GM21717 (cell line): ENCODE data around the gene MAMDC2.
"Not testable (repeated sequence)": the region's sequence is repeated elsewhere in the genome, so short reads cannot be mapped to it uniquely, and the experiment has no call there.

Experiments
- ATAC-seq: cut with Tn5 transposase; IDR thresholded peaks from one replicate; pipeline ENCODE4 v1.9.1; 2021; ENCODE audit warnings: mild to moderate bottlenecking, moderate library complexity; ENCODE audit not compliant: unreplicated experiment

MAMDC2 gene

DNA sequence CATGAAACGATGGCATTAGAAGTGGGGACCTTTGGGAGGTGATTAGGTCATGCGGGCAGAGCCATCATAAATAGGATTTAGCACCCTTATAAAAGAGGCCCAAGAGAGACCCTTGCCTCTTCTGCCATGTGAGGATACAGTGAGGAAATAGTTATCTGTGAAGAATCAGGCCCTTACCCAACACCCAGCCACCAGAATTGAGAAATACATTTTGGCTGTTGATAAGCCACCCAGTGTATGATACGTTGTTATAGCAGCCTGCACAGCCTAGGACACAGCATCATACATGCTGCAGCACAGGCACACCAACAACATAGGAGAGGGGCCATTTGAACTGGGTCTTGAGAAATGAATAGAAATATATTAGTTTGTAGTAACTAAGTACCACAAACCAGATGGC, 8.0 kb upstream of the MAMDC2 start:
- ATAC-seq, result no peak

DNA sequence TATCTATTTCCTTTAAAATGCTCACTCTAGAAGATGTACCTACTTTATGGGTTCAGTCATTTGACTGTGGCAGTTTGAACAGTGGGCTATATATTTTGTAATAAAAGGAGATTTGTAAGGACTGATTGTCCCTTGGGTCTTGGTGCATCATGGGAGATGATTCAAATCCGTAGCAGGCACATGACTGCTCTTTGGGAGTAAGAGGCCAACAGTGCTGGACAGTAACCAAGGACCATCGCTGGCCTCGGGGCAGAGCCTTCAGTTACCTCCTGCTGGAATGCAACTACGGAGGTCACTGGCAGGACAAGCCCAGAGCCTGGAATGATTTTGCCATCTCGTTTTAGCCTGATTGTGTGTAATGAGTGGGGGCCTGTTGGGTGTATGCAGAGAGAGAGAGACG, 7.0 kb upstream of the MAMDC2 start:
- no peak for ATAC-seq

DNA sequence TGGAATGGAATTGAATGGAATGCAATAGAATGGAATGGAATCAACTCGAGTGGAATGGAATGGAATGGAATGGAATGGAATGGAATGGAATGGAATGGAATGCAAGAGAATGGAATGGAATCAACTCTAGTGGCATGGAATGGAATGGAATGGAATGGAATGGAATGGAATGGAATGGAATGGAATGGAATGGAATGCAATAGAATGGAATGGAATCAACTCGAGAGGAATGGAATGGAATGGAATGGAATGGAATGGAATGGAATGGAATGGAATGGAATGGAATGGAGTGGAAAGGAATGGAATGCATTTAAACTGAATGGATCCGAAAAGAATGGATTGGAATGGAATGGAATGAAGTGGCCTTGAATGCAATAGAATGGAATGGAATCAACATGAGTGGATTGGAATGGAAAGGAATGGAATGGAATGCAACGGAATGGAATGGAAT, 5.5 kb upstream of the MAMDC2 start:
- ATAC-seq, result not testable (repeated sequence)

DNA sequence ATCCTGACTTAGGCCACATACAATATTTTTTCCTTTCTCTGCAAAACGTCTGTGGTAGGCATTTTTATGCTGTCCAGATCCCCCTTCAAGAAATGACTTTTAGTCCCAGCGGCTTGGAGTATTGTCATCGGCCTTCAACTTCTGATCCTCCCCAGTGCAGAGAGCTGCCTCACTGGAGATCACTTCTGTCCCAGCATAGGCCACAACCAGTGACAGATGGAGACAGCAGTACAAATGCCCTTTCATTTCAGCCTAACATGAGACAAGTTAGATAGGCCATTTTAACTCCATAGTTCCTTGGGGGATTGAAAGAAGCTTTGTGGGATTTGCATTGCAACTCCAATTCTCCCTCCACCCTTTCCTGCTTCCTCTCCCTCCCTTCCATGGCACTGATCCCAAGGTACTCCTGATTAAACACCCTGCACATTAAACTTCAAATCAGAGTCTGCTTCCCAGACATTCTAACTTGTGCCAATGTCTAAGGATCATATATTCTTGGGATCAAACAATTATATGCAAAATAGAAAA, 3.2 kb upstream of the MAMDC2 start:
- no peak for ATAC-seq

DNA sequence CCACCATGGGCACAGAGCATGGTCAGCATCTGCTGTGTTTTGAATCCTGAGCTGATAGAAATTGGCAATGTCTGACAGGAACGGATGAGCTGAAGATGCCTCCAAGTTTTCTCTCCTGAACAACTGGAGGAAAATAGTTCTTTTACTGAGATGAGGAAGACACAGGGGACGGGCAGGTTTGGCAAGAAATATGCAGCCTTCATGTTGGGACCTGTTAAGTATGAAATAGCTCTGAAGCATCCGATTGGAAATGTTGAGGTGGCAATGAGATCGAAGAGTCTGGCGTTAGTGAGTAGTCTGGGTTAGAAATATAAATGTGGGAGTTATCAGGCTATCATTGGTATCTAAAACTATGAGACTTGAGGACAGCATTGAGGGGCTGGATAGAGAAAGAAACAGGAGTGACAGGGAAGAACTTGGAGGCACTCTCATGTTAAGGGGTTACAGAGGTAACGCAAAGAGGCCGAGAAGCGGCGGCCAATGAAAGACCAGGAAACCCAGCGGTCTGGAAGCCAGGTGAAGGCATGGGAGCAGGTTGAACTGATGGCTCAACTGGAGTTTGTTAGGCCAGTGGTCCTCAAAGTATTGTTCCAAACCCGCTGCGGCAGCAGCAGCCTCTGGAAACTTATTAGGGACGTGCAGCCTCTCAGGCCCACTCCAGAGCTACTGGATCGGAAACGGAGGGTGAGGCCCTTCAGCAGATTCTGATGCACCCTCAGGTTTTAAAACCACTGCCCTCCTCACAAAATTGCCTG, 1.0 kb upstream of the MAMDC2 start:
- ATAC-seq, result no peak

DNA sequence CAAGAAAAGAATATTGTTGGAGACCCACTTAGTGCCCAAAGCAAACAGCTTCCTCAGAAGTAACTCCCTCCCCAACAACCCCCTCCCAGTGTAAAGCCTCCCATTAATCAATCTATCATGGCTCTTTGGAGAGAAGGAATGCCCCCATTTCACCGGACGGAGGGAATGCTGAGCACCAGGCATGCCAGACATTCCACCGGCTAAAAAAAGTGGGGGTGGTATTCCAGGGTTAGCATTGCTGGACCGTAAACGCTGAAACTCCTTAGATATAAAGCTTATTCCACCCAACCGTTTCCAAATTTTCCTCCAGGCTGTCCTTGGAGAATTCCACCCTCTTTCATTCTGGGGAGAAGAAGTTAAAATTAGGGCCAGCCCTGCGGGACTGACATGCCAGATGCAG, 363 bp upstream of the MAMDC2 start:
- no peak for ATAC-seq

DNA sequence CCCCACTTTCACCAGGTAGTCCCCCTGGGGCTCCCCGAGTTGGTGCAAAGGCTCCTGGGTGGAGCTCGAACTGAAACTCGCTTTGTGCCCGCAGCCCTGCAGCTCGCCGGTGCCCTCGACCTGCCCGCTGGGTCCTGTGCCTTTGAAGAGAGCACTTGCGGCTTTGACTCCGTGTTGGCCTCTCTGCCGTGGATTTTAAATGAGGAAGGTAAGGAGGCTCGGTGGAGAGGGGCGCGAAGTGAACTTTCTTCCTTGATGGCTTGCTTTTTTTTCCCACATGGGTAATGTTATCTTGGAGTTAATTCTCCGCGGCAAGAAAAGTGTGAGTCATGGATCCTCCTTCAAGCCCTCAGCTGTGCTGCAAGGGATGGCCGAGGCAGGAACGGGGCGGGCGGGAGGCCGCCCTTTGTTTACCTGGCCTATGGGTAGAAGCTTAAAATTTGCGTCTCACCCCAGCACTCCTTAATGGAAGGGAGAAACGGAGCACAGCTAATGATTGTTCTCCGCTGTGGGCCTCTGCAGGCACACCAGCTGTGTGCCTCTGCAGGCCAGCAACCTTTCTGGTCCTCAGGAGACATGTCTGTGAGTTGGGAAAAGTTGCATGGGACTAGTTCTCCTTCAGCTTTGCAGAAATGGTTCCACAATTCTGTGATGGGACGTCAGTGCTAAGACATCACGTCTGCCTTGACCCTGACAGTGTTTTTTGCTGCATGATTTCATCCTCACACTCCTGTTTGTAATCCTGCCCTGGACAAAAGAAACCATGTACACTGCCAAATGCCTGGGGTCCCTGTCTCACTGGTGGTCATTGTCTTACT, 1.1 kb downstream of the MAMDC2 start:
- no peak for ATAC-seq

DNA sequence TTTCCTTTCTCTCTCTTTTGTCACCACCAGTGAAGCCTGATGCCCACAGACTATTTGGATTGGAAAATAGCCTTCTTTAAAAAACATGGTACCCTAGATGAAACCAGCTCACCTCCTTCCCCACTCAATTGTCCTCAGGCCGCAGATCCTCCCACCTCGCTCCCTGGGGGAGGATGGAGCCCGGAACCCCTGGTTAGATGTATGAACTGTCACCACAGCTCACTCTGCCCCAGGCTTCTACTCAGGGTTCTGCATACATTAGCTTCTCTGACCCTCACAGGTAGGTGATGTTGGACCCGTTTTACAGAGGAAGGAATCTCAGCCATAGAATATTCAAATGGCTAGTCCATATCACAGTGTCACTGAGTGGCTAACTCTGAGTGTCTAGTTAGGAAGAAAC, 1.8 kb downstream of the MAMDC2 start:
- ATAC-seq, result no peak

DNA sequence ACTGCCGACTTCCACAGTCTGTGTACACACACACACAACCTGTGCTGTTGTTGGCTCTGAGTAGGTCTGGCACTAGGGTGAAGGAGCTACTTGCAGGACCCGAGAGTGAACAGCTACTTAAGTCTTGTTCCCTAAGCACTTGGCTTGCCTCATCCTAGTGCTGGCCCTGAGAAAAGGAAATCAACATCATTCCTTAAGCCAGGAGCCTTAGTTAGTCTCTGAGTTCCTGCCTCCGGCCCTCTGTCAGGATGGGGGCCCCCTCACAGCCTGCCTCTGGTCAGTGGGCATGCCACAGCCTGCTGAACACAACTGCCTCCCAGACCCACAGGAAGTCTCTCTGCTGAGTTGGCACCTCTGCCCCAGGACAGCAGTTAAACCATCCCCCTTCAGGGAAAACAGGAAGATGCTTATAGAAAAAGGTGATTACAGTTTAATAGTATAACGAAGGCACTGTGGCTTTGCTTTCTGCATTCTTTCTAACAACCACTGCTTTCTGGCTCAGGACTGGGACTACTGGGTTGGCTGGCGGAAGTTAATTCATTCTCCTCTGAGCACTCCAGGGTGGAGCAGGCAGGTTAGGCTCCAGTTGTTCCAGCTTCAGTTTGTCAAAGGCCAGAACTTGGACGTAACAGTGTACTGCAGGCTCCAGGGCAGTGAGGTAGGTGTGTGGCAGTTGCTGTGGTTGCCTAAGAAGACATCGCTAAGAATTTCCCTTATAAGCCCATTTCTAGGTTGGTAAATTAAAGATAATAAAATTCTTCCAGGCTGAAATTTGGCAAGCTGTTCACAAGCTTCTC, 2.8 kb downstream of the MAMDC2 start:
- ATAC-seq, result no peak

DNA sequence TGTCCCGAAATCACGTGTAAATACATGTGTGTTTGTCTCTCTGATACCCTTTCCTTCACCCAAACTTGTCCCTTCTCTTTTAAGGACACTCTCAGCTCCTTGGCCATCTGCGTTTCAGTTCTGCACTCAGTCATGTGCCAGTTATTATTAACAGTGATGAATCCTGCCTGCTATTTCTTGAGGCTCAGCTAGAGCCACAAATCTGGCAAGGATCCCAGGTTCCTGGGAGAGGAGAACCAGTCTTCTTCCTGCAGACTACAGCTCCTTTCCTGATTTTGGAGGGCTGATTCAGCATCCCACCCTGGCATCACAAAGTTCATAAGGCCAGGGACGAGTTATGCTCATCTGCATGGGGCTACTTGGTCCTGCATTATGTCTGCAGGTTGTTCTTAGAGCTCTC, 5.6 kb downstream of the MAMDC2 start:
- no peak for ATAC-seq

DNA sequence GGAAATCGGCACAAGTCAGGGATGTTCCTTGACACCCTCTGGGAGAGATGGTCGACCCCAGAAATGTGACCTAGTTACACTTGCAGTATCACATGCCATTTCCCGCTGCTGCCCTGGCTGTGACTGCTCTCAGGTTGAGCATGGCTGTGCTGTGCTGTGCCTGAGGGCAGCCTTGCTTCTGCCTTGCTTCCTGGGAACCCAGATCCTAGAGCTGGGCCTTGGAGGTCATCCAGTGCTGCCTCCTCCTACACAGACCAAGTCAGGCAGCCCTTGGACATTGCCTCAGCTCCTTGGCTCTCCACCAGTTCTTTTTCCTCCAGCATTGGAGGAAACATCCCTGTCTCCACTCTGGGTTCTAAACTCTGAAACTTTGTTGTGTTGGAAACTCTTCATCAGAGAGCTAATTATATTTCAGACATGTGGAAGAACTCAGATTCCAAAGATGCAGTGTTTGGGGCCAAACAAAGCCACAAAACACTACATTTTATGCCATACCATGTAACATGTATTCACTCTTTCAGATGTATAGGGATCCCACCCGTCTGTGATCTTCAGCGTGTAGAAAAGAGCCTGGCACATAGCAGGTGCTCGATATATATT, 6.1 kb downstream of the MAMDC2 start:
- no peak for ATAC-seq

DNA sequence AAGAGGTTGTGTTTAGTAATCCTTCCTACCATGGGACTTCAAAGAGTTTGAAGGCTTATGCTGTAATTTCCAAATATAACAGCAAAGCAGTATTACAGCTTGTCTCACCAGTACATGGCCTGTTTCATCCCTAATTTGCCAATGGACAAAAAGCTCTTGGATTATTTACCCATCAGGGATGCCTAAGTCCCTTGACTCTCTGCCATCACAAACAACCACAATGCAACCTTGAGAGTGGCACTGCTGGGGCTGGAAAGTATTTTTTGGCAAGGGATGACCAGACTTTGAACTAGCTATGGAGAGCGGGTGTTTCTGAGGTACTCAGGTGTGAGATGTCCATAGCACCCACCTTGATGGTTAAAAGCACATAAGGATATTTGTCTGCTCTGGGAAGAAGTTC, 9.1 kb downstream of the MAMDC2 start:
- no peak for ATAC-seq

DNA sequence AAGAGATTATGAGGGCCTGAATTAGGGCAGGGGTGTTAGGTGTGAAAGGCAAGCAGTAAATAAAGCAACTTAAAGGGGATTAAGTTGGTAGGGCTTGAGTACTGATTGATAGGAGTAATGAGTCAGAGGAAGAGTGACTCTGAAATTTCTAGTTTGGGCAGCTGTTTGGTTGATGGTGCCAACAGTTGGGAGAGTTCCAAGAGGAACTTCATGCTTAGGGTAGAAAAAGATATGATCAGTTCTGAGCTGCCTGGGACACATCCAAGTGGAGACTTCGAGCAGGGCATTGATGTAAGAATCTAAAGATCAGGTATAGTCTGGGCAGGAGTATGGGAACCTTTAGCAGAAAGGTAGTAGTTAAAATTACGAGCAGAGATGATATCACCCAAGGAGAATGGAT, 10.2 kb downstream of the MAMDC2 start:
- no peak for ATAC-seq

DNA sequence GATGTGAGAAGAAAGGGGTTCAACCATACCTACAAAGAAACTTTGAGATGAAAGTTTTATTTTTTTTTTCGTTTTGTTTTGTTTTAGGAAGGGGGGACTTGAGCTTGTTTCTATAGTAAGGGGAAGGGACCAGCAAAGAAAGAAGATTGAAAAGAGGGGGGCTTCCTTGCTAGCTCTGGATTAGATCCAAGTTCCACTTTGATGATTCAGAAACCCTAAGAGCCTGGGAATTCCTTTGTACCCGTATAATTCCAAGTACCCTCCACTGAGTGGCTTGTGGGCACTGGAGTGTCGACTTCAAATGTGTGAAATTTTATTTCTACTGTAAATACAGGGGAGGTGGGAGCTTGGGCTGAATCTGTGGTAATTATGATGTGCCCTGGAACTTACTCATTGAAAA, 10.9 kb downstream of the MAMDC2 start:
- ATAC-seq, result no peak

DNA sequence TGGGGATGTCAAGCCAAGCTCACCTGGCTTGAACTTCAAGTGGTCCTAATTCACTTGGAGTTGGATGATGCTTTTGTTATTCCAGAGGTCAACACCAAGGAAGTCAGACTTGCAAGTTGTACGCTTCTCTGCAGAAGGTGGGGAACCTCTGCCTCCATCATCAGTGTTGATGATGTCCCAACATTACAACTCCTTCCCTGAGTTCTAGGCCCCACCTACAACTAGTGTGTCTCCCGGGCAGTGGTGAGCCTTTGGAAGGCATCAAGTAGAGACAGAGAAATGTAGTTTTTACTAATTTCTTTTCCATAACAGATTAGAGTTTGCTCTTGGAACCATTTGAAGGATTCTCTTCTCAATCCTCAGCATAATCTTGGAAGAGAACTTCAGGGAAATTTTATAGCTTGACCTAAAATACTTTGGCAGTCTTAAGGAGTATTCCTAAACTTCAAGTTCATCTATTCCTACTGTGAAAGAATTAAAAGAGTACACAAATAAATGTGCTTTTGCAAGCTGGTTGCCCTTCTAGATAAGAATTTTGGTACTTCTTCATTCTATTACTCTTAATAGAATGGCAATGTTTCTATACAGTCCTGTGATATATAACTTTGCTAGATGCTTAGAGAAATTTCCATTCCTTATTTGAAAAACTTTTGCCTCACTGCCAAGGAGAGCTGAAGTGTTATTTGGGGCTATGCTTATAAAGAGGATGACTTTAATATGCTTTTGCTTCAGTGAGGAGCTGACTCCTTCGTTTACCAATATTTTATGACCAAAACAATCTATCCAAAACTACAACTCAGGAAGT, 12.0 kb downstream of the MAMDC2 start:
- no peak for ATAC-seq

DNA sequence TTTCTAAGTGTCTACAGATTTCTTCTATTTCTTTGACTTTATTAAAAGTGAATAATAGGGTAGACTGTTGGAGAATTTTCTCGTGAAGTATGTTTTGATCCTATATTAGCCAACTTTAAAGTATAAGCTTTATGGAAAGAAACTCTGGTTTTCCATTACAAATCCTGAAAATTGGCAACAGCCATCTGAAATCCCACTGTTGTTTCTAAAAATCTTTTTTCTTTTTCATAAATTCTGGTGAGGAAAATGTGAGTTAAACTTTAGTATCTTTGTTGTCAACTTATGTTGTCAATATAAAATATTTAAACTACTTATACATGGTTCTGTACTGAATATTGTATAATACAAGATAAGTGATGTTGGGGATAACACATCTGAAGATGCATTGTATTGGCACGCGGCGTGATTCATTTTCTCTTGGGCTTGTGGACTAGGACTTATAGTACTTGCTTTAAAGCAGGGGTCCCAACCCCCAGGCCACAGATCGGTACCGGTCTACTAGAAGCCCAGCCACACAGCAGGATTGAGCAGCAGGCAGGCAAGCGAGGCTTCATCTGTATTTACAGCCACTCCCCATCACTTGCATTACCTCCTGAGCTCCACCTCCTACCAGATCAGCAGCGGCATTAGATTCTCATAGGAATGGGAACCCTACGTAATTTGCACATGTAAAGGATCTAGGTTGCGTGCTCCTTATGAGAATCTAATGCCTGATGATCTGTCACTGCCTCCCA, 12.7 kb downstream of the MAMDC2 start:
- no peak for ATAC-seq

DNA sequence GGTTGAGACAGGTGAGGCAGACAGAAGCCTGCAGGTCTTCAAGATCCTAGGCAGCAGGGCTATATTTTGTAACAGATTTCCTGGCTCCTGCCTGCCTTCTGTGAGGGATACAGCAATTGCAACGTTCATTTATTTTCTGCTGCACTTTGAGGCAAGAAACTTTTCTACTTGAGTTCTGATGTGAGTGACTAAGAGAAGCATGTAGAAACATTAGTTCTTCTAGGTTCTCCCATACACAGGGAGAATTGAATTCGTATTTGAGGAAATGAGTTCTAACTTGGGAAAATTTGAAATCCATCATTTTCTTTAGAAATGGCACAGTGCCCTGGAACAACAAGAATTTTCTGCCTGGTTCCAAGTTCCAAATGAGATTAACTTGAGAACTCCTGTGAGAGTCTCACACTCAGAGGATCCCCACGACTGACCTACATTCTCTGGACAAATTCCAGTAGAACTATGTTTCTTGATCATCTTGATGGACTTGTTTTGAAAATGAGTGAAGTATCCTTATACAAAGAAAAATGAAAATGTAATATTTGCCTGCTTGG, 15.0 kb downstream of the MAMDC2 start:
- no peak for ATAC-seq

DNA sequence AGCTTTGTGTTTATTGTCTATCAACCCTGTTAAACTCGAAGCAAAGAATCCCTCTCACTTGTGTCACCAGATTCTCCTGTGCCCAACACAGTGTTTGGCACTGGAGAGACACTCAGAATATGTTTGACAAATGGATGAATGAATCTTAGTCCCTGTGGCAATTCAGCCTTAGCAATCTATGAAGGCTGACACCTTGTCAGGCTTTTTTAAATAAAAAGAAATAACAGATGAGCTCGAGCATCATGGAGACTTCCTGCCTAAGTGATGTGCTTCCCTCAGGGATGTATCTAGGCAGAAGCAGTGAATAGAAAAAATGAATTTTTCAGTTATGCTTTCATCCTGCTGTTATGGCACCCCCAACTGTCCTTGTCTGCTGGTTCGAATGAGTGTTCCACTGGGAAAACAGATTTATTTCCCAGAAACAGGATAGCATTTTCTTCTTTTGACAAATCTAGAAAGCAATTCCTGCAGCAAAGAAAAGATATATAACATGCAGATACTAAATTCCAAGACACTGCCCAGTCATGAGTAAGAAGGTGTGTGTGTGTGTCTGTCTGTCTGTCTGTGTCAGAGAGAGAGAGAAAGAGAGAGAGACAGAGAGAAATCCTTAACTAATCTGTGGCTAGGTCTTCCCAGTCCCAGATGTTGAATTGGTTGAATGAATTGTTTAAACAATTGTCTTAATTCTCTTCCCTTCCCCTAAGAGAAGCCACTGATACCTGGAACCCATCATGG, 16.7 kb downstream of the MAMDC2 start:
- ATAC-seq, result no peak
